ENCODE results near the gene SHH. TPM values are rescaled to one million over a fixed set of nuclear protein-coding genes. Genes with fewer than 3 reads are reported as not detected.

The SHH gene
- total RNA-seq, 6 donors from 2014 or later: 6.1 to 9.6 (median 6.2) TPM

DNA sequence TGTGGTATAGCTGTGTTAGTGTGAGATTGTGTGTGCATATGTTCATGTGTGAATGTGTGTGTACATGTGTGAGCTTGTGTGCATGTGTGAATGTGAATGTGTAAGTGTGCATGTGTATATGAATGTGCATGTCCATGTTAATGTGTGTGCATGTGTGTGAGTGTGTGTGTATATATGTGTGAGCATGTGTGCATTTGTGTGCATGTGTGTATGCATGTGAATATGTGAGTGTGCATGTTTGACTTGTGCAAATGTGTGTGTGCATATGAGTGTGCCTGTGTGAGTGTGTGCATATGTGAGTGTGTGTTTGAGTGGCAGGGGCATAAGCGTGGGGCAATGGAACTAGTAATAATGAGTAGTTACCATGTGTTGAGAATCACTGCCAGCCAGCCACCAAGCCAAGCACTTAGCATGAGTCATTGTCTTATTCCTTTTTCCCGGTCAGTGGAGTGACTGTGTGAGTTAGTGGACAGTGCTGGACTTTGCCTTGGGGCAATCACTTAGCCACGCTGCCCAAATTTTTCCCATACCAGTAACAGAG, 46.3 kb upstream of the SHH start:
- TF ChIP-seq EP300 (IDR thresholded peaks at IDR 0.05): no peak
- no peak for TF ChIP-seq POLR2A (IDR thresholded peaks at IDR 0.05)
- TF ChIP-seq, protein P1, sequence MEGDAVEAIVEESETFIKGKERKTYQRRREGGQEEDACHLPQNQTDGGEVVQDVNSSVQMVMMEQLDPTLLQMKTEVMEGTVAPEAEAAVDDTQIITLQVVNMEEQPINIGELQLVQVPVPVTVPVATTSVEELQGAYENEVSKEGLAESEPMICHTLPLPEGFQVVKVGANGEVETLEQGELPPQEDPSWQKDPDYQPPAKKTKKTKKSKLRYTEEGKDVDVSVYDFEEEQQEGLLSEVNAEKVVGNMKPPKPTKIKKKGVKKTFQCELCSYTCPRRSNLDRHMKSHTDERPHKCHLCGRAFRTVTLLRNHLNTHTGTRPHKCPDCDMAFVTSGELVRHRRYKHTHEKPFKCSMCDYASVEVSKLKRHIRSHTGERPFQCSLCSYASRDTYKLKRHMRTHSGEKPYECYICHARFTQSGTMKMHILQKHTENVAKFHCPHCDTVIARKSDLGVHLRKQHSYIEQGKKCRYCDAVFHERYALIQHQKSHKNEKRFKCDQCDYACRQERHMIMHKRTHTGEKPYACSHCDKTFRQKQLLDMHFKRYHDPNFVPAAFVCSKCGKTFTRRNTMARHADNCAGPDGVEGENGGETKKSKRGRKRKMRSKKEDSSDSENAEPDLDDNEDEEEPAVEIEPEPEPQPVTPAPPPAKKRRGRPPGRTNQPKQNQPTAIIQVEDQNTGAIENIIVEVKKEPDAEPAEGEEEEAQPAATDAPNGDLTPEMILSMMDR (IDR thresholded peaks at IDR 0.05): no peak
- no peak for TF ChIP-seq POLR2AphosphoS5 (IDR thresholded peaks at IDR 0.05)
- ATAC-seq (ENCODE audit: low FRiP score in 2 of 2) (no peak), DNase-seq (peak in 1 of 2 donors; percentile 36)
- Histone ChIP-seq H3K4me1 (peaks cover 0 to 17% (median 4%) of the 10 kb centered on the region in 4 donors), H3K27me3 (no peaks in the 10 kb centered on the region), H3K4me3 (no peak overlapping the region), H3K9me3 (peaks cover 0 to 3% (median 0%) of the 10 kb centered on the region in 4 donors), H3K27ac (no peak overlapping the region), H3K36me3 (no peaks in the 10 kb centered on the region)
- WGBS, 2 donors: 66 to 75% methylated on average over 3 of the region's 3 CpGs

DNA sequence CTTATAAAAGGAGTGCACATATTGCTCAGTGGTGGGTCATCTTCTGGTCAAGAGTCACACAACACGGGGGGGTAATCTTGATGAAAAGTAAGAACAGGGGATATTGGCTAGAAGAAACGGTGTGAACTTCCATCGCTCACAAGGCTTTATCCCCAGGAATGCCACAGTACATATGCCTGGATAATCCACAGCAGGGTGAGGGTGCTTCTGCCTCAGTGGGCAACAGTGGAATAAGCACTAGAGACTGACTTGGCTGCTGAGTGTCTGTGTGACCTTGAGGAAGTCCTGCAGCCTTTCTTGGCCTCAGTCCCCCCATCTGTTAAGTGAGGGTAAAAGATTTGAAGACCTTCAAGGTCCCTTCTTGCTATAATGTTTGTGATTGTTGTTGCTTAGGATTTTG, 44.9 kb upstream of the SHH start:
- Histone ChIP-seq H3K27me3 (no peaks in the 10 kb centered on the region), H3K4me1 (peaks cover 0 to 16% (median 4%) of the 10 kb centered on the region in 4 donors), H3K9me3 (peaks cover 0 to 3% (median 0%) of the 10 kb centered on the region in 4 donors), H3K4me3 (no peak overlapping the region), H3K36me3 (no peaks in the 10 kb centered on the region), H3K27ac (no peak overlapping the region)
- 80 to 82% methylated on average over 3 of the region's 3 CpGs for WGBS, 2 donors
- DNase-seq: no peak
- TF ChIP-seq POLR2AphosphoS5 (IDR thresholded peaks at IDR 0.05) (no peak), EP300 (IDR thresholded peaks at IDR 0.05) (no peak)
- no peak for ATAC-seq (ENCODE audit: low FRiP score in 2 of 2)

DNA sequence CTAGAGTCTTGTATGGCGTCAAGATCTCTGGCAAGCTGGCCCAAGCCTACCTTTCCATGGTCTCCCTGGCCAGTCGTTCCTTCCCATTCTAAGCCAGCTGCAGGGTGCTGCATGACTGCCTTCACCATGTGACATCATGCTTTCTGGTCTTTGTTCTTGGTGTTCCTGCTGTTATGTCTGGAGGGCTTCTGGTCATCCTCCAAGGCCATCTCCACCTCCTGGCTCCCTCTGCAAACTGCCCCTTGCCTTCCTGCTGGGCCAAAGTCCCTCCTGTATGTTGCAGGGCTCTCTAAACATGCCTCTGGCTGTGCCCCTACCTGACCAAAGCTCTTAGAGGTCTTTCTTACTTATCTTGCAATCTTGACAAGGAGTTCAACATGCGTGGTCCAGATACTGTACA, 44.4 kb upstream of the SHH start:
- no peak for DNase-seq
- 74 to 84% methylated on average over 3 of the region's 3 CpGs for WGBS, 2 donors
- H3K9me3 ChIP-seq: peaks cover 0 to 3% (median 0%) of the 10 kb centered on the region in 4 donors
- H3K27ac ChIP-seq: no peak overlapping the region
- H3K36me3 ChIP-seq: no peaks in the 10 kb centered on the region
- H3K4me1 ChIP-seq: peaks cover 0 to 12% (median 4%) of the 10 kb centered on the region in 4 donors
- ATAC-seq (ENCODE audit: low FRiP score in 2 of 2): no peak
- TF ChIP-seq, protein P1 (IDR thresholded peaks at IDR 0.05): no peak
- TF ChIP-seq EP300 (IDR thresholded peaks at IDR 0.05): no peak
- TF ChIP-seq POLR2AphosphoS5 (IDR thresholded peaks at IDR 0.05): no peak
- no peak for TF ChIP-seq POLR2A (IDR thresholded peaks at IDR 0.05)
- H3K4me3 ChIP-seq: no peak overlapping the region
- no peaks in the 10 kb centered on the region for H3K27me3 ChIP-seq

DNA sequence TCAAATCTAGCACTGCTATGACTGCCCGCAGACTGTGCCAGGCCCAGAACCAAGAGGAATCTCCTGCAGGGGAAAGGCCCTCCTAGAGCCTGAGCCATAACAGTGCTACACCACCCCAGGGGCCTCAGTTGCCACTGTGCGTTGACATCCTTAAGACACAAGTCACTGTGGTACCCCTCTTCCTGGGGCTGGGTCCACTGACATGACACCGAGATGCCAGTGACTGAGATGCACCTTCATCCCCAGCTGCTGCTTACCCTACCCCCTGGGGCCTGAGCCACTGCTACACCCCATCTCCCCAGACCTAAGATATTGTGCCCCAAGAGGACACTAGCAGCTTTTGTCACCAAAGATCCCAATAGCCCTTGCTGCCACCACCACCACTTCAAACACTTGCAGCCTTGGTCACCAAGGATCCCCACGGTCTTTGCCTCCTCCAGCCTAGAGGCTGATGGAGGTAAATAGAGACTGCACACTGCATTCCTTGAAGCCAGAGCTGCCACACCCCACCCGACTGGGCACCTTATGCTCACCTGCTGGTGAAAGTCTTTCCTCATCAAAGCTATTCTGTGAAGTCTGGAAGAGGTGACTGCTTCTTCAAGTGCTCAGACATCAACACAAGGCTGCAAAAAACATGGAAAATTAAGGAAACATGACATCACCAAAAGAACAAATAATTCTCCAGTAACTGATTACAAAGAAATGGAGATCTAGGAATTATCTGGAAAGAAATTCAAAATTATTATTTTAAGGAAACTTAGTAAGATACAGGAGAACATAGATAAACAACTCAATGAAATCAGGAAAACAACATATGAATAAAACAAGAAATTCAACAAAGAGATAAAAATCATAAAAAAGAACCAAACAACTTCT, 40.4 kb upstream of the SHH start:
- Histone ChIP-seq H3K27me3 (no peaks in the 10 kb centered on the region), H3K4me1 (no peaks in the 10 kb centered on the region), H3K27ac (no peak overlapping the region), H3K9me3 (peaks cover 0 to 3% (median 0%) of the 10 kb centered on the region in 4 donors), H3K4me3 (no peak overlapping the region), H3K36me3 (no peaks in the 10 kb centered on the region)
- TF ChIP-seq EP300 (IDR thresholded peaks at IDR 0.05): no peak
- TF ChIP-seq POLR2A (IDR thresholded peaks at IDR 0.05): no peak
- TF ChIP-seq POLR2AphosphoS5 (IDR thresholded peaks at IDR 0.05): no peak
- TF ChIP-seq, protein P1 (IDR thresholded peaks at IDR 0.05): no peak
- WGBS, 2 donors: 34 to 81% methylated on average over 2 to 5 of the region's 5 CpGs
- DNase-seq (no peak), ATAC-seq (ENCODE audit: low FRiP score in 2 of 2) (no peak)

DNA sequence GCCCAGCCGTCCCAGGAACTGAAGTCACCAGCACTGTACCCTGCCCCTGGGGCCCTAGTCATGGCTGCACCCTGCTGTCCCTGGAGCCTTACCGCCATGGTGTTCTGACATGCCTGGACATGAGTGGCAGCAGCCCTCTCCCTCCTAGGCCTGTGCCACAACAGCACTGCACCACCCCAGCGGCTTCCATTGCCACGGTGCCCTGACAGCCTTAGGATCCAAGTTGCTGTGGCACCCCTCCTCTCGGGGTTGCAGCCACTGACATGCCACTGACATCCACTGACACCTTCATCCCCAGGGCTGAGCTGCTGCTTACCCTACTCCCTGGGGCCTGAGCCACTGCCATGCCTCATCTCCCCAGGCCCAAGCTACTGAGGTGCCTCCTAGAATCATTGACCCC, 39.6 kb upstream of the SHH start:
- H3K27ac ChIP-seq: no peak overlapping the region
- DNase-seq: peak in 1 of 2 donors; percentile 44
- H3K36me3 ChIP-seq: no peaks in the 10 kb centered on the region
- H3K9me3 ChIP-seq: peaks cover 0 to 3% (median 0%) of the 10 kb centered on the region in 4 donors
- 80 to 87% methylated on average over 2 to 5 of the region's 5 CpGs for WGBS, 2 donors
- ATAC-seq (ENCODE audit: low FRiP score in 2 of 2): no peak
- H3K4me3 ChIP-seq: no peak overlapping the region
- no peaks in the 10 kb centered on the region for H3K27me3 ChIP-seq
- H3K4me1 ChIP-seq: no peaks in the 10 kb centered on the region
- TF ChIP-seq EP300 (IDR thresholded peaks at IDR 0.05) (no peak), POLR2A (IDR thresholded peaks at IDR 0.05) (no peak), POLR2AphosphoS5 (IDR thresholded peaks at IDR 0.05) (no peak)
- TF ChIP-seq, protein P1 (IDR thresholded peaks at IDR 0.05): no peak

Data from upper lobe of left lung (tissue), 6 donors.